ENCODE results near the gene VIPAS39. TPM values are rescaled to one million over a fixed set of nuclear protein-coding genes. Genes with fewer than 3 reads are reported as not detected.

The VIPAS39 gene
- total and polyA plus RNA-seq, 2 of the 13 experiments (the other 11 are each of a cell fraction or from before 2014, with no cell fraction given), result 13.3 to 21.5 TPM

DNA sequence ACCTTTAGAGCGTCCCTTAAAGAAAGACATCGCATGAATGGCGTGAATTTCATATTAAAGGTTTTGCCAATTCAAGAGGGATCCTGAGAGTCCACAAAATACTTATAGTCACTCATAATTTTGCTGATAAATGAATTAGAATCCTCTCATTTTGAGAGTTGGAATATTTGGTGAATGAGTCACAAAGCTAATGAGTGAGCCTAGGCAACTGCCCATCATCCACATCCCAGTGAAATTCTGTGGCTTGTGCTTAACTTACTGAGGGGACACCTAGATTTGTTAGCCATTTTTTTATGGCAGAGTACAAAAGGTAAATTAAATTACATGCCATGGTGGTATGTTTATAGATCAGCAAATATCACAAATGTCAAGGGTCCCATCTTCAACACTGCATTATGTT lies 21.4 kb downstream of the VIPAS39 start:
- TF ChIP-seq MTA3 (CRISPR knock-in tag; IDR thresholded peaks at IDR 0.05), result no peak
- TF ChIP-seq REPIN1 (CRISPR knock-in tag; IDR thresholded peaks at IDR 0.05; ENCODE audit: borderline replicate concordance, low read depth), result no peak
- TF ChIP-seq, protein P1, sequence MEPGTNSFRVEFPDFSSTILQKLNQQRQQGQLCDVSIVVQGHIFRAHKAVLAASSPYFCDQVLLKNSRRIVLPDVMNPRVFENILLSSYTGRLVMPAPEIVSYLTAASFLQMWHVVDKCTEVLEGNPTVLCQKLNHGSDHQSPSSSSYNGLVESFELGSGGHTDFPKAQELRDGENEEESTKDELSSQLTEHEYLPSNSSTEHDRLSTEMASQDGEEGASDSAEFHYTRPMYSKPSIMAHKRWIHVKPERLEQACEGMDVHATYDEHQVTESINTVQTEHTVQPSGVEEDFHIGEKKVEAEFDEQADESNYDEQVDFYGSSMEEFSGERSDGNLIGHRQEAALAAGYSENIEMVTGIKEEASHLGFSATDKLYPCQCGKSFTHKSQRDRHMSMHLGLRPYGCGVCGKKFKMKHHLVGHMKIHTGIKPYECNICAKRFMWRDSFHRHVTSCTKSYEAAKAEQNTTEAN (CRISPR knock-in tag; conservative IDR thresholded peaks at IDR 0.05), result no peak
- no peak for TF ChIP-seq KLF9 (CRISPR knock-in tag; IDR thresholded peaks at IDR 0.05; ENCODE audit: low read depth)
- TF ChIP-seq, protein P2, sequence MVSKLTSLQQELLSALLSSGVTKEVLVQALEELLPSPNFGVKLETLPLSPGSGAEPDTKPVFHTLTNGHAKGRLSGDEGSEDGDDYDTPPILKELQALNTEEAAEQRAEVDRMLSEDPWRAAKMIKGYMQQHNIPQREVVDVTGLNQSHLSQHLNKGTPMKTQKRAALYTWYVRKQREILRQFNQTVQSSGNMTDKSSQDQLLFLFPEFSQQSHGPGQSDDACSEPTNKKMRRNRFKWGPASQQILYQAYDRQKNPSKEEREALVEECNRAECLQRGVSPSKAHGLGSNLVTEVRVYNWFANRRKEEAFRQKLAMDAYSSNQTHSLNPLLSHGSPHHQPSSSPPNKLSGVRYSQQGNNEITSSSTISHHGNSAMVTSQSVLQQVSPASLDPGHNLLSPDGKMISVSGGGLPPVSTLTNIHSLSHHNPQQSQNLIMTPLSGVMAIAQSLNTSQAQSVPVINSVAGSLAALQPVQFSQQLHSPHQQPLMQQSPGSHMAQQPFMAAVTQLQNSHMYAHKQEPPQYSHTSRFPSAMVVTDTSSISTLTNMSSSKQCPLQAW (CRISPR knock-in tag; IDR thresholded peaks at IDR 0.05), result no peak
- no peak for TF ChIP-seq ETV5 (CRISPR knock-in tag; IDR thresholded peaks at IDR 0.05; ENCODE audit: borderline replicate concordance)
- no peak for TF ChIP-seq ZNF776 (CRISPR knock-in tag; IDR thresholded peaks at IDR 0.05)
- TF ChIP-seq TAF1 (CRISPR knock-in tag; IDR thresholded peaks at IDR 0.05), result no peak
- TF ChIP-seq TOE1 (CRISPR knock-in tag; IDR thresholded peaks at IDR 0.05), result no peak
- TF ChIP-seq IKZF4 (CRISPR knock-in tag; IDR thresholded peaks at IDR 0.05; ENCODE audit: borderline replicate concordance, low read depth, not compliant biosample characterization), result no peak
- no peak for TF ChIP-seq NCOR1 (IDR thresholded peaks at IDR 0.05; ENCODE audit: borderline replicate concordance, low read length)
- TF ChIP-seq ZNF234 (CRISPR knock-in tag; conservative IDR thresholded peaks at IDR 0.05), result no peak
- no peak for TF ChIP-seq FOSL2 (CRISPR knock-in tag; IDR thresholded peaks at IDR 0.05)
- Histone ChIP-seq H2AFZ (ENCODE audit: low read length) (no peak overlapping the region), H3K9ac (ENCODE audit: insufficient read depth, low read depth, low read length) (no peak overlapping the region), H4K20me1 (ENCODE audit: insufficient read depth, low read length) (no peaks in the 10 kb centered on the region), H3K4me2 (ENCODE audit: low read depth, low read length) (no peak overlapping the region), H3K27ac (ENCODE audit: extremely low read length, insufficient read depth, low read length) (no peak overlapping the region), H3K36me3 (replicated peaks in 1 of 2; ENCODE audit: control insufficient read depth in 1 of 2, insufficient read depth in 2 of 2, low read length in 2 of 2) (peaks cover 6 to 35% of the 10 kb centered on the region in 2 experiments), H3K4me3 (replicated peaks in 1 of 3; ENCODE audit: insufficient read depth in 1 of 3, low read depth in 2 of 3, low read length in 3 of 3) (no peak overlapping the region), H3K4me1 (ENCODE audit: insufficient read depth, low read length) (no peaks in the 10 kb centered on the region), H3K9me3 (ENCODE audit: low read length) (no peaks in the 10 kb centered on the region), H3K27me3 (ENCODE audit: control insufficient read depth in 1 of 2, insufficient read depth in 2 of 2, low read length in 2 of 2) (no peaks in the 10 kb centered on the region), H3K79me2 (ENCODE audit: insufficient read depth, low read length) (no peaks in the 10 kb centered on the region)
- 98% methylated on average over 3 of the region's 3 CpGs for WGBS (ENCODE audit: low lambda C conversion rate)
- in situ Hi-C loops (cut with HindIII; ENCODE audit: extremely low pct_ligation_motif_present, low pct_unique_long_range_greater_than_20kb), result no loop called here
- FAIRE-seq (no peak), DNase-seq (ENCODE audit: low spot score) (no peak), ATAC-seq (no peak)
- ChIA-PET POLR2A (no interaction called here), CTCF (ENCODE audit: low intra/inter-chr PET ratio, low total read pairs) (no interaction called here)
- intact Hi-C loops (cut with micrococcal nuclease; ENCODE audit: unreplicated experiment), result no loop called here
- BruUV-seq (replicated peaks), result no TSS peak
